T-helper 2 cell treated with Interferon-gamma antibody and Interleukin-4, amounts not matched to agents 5 μg/mL and 100 μg/mL, for 36 hours (primary cell): Measurements from ENCODE around the gene CCDC85A.

Source experiments
- DNase-seq: peaks from one replicate; pipeline ENCODE4 v3.0.0; 2021; ENCODE audit warnings: low spot score
- H3K27ac Mint-ChIP-seq: one replicate; pipeline ENCODE4 v1.8.0; 2021; ENCODE audit warnings: mild to moderate bottlenecking, mixed read lengths
- H3K27me3 Mint-ChIP-seq: one replicate; pipeline ENCODE4 v1.8.0; 2021; ENCODE audit warnings: low read depth, mixed read lengths
- H3K36me3 Mint-ChIP-seq: one replicate; pipeline ENCODE4 v1.8.0; 2021; ENCODE audit warnings: low read depth, mixed read lengths
- H3K4me1 Mint-ChIP-seq: one replicate; pipeline ENCODE4 v1.8.0; 2021; ENCODE audit warnings: low read depth, mixed read lengths
- H3K4me3 Mint-ChIP-seq: one replicate; pipeline ENCODE4 v1.8.0; 2022; ENCODE audit warnings: mild to moderate bottlenecking, moderate library complexity, mixed read lengths
- H3K9me3 Mint-ChIP-seq: one replicate; pipeline ENCODE4 v1.8.0; 2021; ENCODE audit warnings: mixed read lengths

The CCDC85A gene

DNA sequence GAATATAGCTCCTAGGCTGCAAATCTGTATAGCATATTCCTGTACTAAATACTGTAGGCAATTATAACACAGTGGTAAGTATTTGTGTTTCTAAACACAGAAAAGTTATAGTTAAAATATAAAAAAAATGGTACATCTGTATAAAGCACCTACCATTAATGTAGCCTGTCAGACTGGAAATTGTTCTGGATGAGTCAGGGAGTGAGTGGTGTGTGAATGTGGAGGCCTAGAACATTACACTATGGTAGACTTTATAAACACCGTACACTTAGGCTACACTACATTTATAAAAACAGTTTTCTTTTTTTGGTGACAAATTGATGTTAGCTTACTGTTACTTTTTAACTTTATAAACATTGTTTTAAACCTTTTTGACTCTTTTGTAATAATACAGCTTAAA, 226.3 kb downstream of the CCDC85A start:
- peaks cover 14% of the 10 kb centered on the region for H3K9me3 Mint-ChIP-seq
- no peaks in the 10 kb centered on the region for H3K36me3 Mint-ChIP-seq
- no peaks in the 10 kb centered on the region for H3K27me3 Mint-ChIP-seq
- DNase-seq = no peak
- H3K4me3 Mint-ChIP-seq = no peak overlapping the region
- H3K4me1 Mint-ChIP-seq = no peaks in the 10 kb centered on the region
- H3K27ac Mint-ChIP-seq = no peak overlapping the region

DNA sequence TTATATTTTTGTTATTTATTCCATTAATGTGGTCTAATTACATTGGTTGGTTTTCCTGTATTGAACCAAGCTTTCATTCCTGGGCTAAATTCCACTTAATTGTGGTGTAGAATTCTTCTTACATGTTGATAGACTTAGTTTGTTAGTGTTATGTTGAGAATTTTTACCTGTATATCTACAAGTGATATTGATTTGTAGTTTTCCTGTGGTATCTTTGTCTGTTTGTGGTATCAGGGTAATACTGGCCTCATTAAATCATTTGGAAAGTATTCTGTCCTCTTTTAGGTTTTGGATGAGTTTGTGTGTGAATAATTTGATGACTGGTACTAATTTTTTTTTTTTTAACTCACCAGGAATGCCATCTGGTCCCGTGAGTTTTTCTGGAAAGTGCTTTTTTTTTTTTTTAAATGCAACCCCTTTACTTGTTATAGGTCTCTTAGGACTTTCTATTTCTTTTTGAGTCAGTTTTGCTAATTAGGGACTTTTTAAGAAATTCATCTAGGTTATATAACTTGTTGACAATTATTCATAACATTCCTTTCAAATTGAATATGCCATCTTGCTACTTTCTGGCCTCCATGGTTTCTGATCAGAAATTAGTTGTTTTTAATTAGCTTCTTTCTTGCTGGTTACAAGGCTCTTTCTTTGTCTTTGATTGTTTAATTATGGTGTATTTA, 232.8 kb downstream of the CCDC85A start:
- Mint-ChIP-seq H3K27ac (no peak overlapping the region), H3K4me3 (no peak overlapping the region), H3K9me3 (peaks cover 26% of the 10 kb centered on the region), H3K27me3 (no peaks in the 10 kb centered on the region), H3K36me3 (no peaks in the 10 kb centered on the region), H3K4me1 (no peaks in the 10 kb centered on the region)
- DNase-seq = no peak
